Erythroblast (primary cell): ENCODE data around the gene LLCFC1.

Experiments used
- GATA1 ChIP-seq: IDR thresholded peaks from 2 replicates; pipeline ENCODE4 v1.6.1; 2011; ENCODE audit warnings: low read depth, mild to moderate bottlenecking, control low read depth, low read length, moderate library complexity
- POLR2A ChIP-seq: IDR thresholded peaks from 2 replicates; pipeline ENCODE4 v1.6.1; 2011; ENCODE audit warnings: mild to moderate bottlenecking, low read length

GRCh38 chr7:142898377-142899170, 40.7 kb upstream of the LLCFC1 start:
- TF ChIP-seq POLR2A (no peak), GATA1 (no peak)
